Stimulated activated CD8-positive, alpha-beta memory T cell treated with anti-CD3 and anti-CD28 coated beads, Interleukin-15, amount 100 ng/mL, for 1 hour (primary cell): Measurements from ENCODE around the gene GP5.

Source experiments
- DNase-seq: peaks from one replicate; pipeline ENCODE4 v3.0.0-alpha.2; 2020; ENCODE audit warnings: low read depth

Gene GP5

GRCh38 chr3:194375473-194376240, 23.4 kb downstream of the GP5 start:
- DNase-seq = no peak

DNA sequence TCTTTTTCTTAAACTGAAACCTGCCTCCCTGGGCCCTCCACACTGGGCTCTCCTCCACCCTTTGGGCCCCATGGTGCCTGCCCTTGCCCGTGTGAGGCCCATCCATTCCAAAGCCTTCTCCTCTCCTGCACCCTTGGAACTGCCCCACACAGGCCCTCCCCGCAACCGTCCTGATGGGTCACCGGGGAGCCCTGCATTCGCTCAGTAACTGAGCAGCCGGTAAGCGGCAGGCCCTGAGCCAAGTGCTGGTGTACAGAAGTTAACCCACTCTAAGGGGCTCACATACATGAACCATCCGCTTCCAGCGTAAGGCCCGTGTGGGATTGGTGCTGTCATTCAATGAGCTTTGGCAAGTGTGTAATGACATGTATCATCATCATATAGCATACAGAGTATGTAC, 24.1 kb downstream of the GP5 start:
- no peak for DNase-seq

DNA sequence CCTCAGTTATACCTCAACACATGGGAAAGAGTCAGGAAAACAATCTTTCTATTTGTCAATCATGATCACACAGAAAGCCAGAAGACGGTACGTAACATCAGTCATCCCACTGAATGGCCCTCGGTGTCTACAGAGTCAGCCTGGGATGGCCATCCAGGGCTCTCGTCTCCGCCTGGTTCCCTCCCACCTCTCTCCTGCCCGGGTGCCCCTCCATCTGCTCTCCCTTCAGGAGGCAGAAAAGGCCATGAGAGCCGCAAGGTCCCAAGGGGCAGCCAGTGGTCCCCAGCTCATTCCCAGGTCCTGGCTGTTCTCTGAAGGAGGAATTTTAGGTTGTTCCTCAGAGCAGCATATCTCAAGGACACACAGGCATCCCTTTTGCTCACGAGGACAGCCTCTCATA, 25.2 kb downstream of the GP5 start:
- DNase-seq = no peak

- DNase-seq = no peak
Measured at GRCh38 chr3:194373028-194373427, 26.0 kb downstream of the GP5 start.

DNA sequence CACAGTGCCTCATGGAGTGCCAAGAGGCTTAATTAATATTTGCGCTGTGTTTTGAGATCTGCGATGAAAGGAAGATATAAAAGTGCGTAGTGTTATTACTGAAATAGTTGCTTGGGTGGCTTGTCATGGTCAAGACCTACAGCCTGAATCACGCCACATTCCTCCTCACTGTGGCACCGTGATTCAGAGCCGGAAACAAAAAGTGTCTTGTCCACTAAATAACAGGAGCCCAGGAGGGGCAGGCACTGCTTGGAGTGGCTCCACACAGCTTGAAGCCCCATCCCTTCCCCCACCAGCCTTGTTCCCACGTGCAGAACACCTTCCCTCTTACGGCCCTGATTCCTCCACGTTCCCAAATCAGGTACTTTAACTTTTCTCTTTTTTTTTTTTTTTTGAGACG, 28.3 kb downstream of the GP5 start:
- no peak for DNase-seq

- no peak for DNase-seq
Measured at GRCh38 chr3:194369522-194370279, 29.4 kb downstream of the GP5 start, which contains the start of gene LRRC15. Gene LRRC15, minus strand, starts transcription at chr3:194369743. Its CDS starts 8,700 bp downstream, at chr3:194361043.

DNA sequence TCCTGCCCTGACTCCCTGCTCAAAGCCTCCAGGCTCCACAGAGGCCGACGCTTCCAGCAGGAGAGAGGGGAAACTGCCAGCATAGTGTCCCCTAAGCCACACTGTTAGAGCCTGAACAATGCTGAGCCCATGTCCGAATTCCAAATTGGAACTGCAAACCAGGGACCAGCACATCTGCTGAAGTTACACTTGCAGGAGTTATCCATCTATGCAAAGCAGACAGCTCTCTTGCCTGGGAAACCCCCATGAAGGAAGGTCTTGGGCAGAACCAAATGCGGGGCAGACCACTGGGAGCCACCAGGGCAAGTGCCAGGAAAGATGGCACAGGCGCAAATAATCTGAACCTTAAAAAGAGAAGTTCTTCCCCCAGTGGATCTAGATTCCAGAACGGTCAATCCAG, 30.1 kb downstream of the GP5 start:
- DNase-seq = no peak

- DNase-seq = no peak
Measured at GRCh38 chr3:194367992-194368841, 30.8 kb downstream of the GP5 start.

- DNase-seq = no peak
Measured at GRCh38 chr3:194365978-194366490, 33.0 kb downstream of the GP5 start.

- no peak for DNase-seq
Measured at GRCh38 chr3:194365526-194365925, 33.5 kb downstream of the GP5 start.

- no peak for DNase-seq
Measured at GRCh38 chr3:194364652-194365434, 34.2 kb downstream of the GP5 start.

DNA sequence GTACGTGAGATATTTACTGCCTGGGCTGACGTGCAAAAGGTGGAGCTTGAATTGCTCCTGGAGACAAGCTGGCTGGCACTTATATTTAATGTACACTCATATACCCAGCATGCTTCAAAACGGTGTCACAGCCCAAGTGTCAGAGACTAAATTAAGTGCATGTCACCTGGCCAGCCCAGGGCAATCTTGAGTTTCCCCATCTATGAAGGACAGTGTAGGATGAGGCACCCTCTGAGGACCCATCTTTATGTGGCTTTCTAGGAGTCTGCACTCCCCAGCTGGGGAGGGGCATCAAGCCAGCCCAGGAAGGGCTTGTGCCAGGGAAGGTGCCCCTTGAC, 34.8 kb downstream of the GP5 start:
- no peak for DNase-seq

DNA sequence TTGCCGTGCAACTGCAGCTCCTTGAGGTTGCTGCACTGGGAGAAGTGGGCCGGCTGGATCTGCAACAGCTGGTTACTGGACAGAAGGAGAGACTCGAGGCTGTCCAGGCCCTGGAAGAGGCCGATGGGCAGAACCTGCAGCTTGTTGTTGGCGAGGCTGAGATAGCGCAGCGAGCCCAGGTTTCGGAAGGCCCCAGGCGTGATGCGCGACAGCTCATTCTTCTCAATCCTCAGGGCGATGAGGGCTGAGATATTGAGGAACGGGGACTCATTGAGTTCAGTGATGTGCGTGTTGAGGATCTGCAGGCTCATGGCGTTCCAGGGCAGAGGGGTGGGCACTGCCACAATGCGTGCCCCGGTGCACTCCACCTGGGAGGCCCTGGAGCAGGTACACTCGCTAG, 38.5 kb downstream of the GP5 start:
- DNase-seq = no peak

- DNase-seq = no peak
Measured at GRCh38 chr3:194357681-194358080, 41.4 kb downstream of the GP5 start.

- DNase-seq = no peak
Measured at GRCh38 chr3:194355379-194355778, 43.7 kb downstream of the GP5 start.

DNA sequence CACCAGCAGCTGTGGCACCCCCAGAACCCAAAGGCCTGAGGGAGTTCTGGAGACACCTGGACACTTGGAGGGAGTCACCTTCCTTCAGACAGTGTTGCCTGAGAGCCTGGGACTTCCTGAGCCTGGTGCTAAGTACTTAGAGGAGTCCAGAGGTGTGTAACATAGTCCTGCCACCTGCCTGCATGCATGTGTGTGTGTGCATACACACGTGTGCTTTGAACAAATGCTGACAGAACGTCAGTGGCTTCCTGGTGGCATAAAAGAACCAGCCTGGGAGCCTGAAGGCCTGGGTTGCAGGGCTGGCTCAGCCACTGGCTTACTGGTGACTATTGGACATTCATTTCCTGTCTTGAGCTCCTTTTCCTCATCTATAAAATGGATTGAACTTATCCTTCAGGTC, 44.8 kb downstream of the GP5 start:
- DNase-seq = no peak

- DNase-seq = no peak
Measured at GRCh38 chr3:194352667-194353246, 46.3 kb downstream of the GP5 start.

- no peak for DNase-seq
Measured at GRCh38 chr3:194351952-194352536, 47.0 kb downstream of the GP5 start.

DNA sequence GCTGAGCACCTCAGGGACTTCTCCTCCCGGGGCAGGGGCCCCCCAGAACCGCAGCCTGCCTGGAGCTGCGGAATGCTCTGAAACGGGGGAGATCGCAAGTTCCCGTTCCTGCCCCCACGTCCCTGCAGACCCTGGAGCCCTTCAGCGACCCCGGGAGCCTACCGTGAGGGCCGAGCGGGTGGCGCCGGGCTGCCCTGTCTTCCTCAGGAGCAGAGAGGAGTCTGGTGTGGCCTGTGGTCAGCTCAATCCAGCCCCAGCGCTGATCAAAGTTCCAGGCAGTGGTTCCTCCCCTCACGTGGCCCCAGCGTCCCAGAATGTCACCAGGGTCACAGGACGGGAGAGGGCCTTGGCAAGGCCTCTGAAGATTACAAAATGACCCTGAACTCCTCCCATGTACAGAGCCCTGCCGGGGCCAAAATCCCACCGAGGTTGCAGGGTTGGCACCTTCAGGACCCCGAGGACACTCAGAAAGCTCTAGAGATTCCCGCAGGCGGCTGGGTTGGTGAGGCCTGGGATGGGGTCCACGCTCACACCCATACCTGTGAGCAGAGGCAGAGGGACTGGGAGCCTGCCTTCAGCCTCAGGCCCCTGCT, 47.9 kb downstream of the GP5 start, which contains the start of gene CPN2:
TSS of gene CPN2 (minus strand) at position 249 of the 593 bp plus-strand sequence. CDS start 8,626 bp downstream, outside the sequence.
- DNase-seq = no peak

- DNase-seq = no peak
Measured at GRCh38 chr3:194350726-194351071, 48.4 kb downstream of the GP5 start.
